GM21447 (cell line): ENCODE results near the gene TSEN2.

ENCODE experiments used
- ATAC-seq: cut with Tn5 transposase; IDR thresholded peaks from one replicate; pipeline ENCODE4 v1.9.1; 2021; ENCODE audit not compliant: unreplicated experiment

Gene TSEN2

DNA sequence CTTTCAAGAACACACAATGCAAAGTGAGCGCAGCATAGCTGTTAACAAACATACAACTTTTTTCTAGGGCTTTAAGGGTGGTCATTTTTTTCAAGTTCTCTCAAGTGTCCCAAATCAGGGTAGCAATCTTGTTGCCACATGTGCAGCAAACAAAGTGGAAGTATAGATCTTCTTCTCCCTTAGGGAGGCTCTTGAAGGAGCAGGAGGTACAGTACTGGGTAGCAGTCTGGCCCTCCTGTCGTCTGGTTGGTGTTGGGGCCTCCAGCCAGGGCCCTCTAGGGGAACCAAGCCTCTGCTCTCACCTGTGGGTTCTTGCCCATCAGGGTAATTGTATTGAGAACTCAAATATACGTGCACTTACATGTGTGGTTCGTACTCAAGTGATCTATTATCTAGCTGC is 98.5 kb downstream of the TSEN2 start:
- ATAC-seq, result no peak
